Measurements from ENCODE around the gene GHR. TPM values are rescaled to one million over a fixed set of nuclear protein-coding genes. Genes with fewer than 3 reads are reported as not detected.

The GHR gene
- total RNA-seq, 1 donor from 2014 or later, result 6.6 TPM

DNA sequence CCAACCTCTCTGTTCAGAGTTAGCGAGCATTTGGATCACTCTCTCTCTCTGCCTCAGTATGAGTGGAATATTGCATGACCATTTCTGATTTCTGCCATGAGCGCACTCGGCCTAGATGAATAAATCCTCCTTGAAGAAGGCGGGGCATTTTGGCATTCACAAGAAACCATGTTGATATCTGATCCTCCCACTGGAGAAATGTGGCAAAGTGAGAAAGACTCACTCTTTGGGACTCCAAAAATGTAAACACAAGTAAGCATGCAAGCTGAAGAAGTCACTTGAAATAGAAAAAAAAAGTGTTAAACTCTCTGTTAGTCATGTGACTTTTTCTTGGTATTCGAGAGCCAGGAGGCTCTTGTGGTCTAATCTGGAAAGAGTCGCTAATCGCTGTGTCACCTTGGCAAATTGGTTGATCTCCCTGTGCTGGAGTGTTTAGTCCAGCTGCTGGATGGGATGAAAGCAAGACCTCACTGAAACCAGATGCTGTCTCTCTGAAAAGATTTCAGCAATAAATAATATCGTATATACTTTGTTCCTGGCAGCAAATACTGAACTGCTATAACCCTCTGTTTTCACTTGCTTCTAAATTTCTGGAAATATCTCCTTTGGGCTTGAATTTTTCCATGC is 95.5 kb downstream of the GHR start:
- peaks cover 4% of the 10 kb centered on the region for H3K9me3 Mint-ChIP-seq (ENCODE audit: low read depth)
- peaks cover 10% of the 10 kb centered on the region for H3K4me1 Mint-ChIP-seq (ENCODE audit: low read depth)
- no peak overlapping the region for H3K27ac Mint-ChIP-seq
- H3K36me3 Mint-ChIP-seq (ENCODE audit: insufficient read depth), result peaks cover under 1% of the 10 kb centered on the region
- TF ChIP-seq, protein P1, sequence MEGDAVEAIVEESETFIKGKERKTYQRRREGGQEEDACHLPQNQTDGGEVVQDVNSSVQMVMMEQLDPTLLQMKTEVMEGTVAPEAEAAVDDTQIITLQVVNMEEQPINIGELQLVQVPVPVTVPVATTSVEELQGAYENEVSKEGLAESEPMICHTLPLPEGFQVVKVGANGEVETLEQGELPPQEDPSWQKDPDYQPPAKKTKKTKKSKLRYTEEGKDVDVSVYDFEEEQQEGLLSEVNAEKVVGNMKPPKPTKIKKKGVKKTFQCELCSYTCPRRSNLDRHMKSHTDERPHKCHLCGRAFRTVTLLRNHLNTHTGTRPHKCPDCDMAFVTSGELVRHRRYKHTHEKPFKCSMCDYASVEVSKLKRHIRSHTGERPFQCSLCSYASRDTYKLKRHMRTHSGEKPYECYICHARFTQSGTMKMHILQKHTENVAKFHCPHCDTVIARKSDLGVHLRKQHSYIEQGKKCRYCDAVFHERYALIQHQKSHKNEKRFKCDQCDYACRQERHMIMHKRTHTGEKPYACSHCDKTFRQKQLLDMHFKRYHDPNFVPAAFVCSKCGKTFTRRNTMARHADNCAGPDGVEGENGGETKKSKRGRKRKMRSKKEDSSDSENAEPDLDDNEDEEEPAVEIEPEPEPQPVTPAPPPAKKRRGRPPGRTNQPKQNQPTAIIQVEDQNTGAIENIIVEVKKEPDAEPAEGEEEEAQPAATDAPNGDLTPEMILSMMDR (IDR thresholded peaks at IDR 0.05; ENCODE audit: unreplicated experiment), result no peak
- no peaks in the 10 kb centered on the region for H3K27me3 Mint-ChIP-seq
- no peak overlapping the region for H3K4me3 Mint-ChIP-seq (ENCODE audit: low read depth)
- no peak for DNase-seq (ENCODE audit: low spot score, unreplicated experiment)

- Mint-ChIP-seq H3K27me3 (no peaks in the 10 kb centered on the region), H3K36me3 (ENCODE audit: insufficient read depth) (peaks cover 3% of the 10 kb centered on the region), H3K4me3 (ENCODE audit: low read depth) (no peak overlapping the region), H3K9me3 (ENCODE audit: low read depth) (peaks cover 11% of the 10 kb centered on the region), H3K4me1 (ENCODE audit: low read depth) (peaks cover 10% of the 10 kb centered on the region), H3K27ac (no peak overlapping the region)
- no peak for DNase-seq (ENCODE audit: low spot score, unreplicated experiment)
- TF ChIP-seq, protein P1 (IDR thresholded peaks at IDR 0.05; ENCODE audit: unreplicated experiment), result no peak
Measured at GRCh38 chr5:42520203-42520602, 97.0 kb downstream of the GHR start.

GRCh38 chr5:42520957-42521356 is 97.7 kb downstream of the GHR start:
- TF ChIP-seq, protein P1 (IDR thresholded peaks at IDR 0.05; ENCODE audit: unreplicated experiment), result no peak
- Mint-ChIP-seq H3K4me1 (ENCODE audit: low read depth) (peaks cover 9% of the 10 kb centered on the region), H3K27ac (no peak overlapping the region), H3K4me3 (ENCODE audit: low read depth) (no peak overlapping the region), H3K9me3 (ENCODE audit: low read depth) (peaks cover 16% of the 10 kb centered on the region), H3K27me3 (no peaks in the 10 kb centered on the region), H3K36me3 (ENCODE audit: insufficient read depth) (peaks cover 3% of the 10 kb centered on the region)
- DNase-seq (ENCODE audit: low spot score, unreplicated experiment), result no peak

DNA sequence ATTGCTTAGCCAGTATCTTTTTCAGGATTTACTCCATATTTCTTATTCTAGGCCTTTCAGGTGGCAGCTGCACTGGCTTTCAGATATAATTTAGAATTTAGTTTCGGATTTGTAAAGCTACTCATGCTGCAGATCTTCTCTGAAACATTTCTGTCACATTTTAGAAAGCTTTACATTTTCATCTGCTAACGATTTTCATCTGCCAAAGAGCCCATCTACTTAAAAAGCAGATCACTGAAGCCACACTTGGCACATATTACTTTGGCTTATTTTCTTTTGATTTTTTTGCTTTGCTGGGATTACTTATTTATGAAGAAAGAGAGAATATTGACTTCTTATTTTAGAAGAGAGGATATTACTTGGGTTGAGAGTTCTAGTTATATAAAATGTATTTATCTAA is 98.2 kb downstream of the GHR start:
- TF ChIP-seq, protein P1 (IDR thresholded peaks at IDR 0.05; ENCODE audit: unreplicated experiment), result no peak
- Mint-ChIP-seq H3K27me3 (no peaks in the 10 kb centered on the region), H3K4me3 (ENCODE audit: low read depth) (no peak overlapping the region), H3K9me3 (ENCODE audit: low read depth) (peaks cover 17% of the 10 kb centered on the region), H3K36me3 (ENCODE audit: insufficient read depth) (peaks cover 3% of the 10 kb centered on the region), H3K4me1 (ENCODE audit: low read depth) (peaks cover 6% of the 10 kb centered on the region), H3K27ac (no peak overlapping the region)
- no peak for DNase-seq (ENCODE audit: low spot score, unreplicated experiment)

DNA sequence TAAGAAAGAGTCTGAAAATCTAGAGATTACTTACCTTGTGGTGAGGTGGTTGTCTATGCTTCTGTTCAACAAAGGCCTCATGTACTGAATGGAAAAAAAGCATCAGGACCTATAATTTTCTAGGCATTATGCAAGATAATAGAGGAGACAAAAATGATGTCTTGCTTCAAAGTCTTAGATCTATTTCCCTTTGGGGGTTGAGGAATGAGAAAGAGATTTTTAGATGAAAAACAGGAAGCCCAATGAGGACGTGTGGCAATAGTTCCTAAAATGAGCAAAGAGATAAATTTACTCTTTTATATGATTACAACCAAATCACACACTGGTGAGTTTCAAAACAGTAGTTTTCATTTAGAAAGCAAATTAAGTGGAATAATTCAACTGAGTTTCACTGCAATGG is 99.5 kb downstream of the GHR start:
- TF ChIP-seq, protein P1 (IDR thresholded peaks at IDR 0.05; ENCODE audit: unreplicated experiment), result no peak
- Mint-ChIP-seq H3K27ac (no peak overlapping the region), H3K27me3 (no peaks in the 10 kb centered on the region), H3K36me3 (ENCODE audit: insufficient read depth) (peaks cover 13% of the 10 kb centered on the region), H3K4me1 (ENCODE audit: low read depth) (no peaks in the 10 kb centered on the region), H3K9me3 (ENCODE audit: low read depth) (peaks cover 30% of the 10 kb centered on the region), H3K4me3 (ENCODE audit: low read depth) (no peak overlapping the region)
- no peak for DNase-seq (ENCODE audit: low spot score, unreplicated experiment)
